HG03064 (cell line): ENCODE data around the gene MIER2.
"Not testable (repeated sequence)": the region's sequence is repeated elsewhere in the genome, so short reads cannot be mapped to it uniquely, and the experiment has no call there.

Experiments used
- ATAC-seq: cut with Tn5 transposase; IDR thresholded peaks from one replicate; pipeline ENCODE4 v1.9.1; 2021; ENCODE audit warnings: low read depth; ENCODE audit not compliant: unreplicated experiment

MIER2 gene

DNA sequence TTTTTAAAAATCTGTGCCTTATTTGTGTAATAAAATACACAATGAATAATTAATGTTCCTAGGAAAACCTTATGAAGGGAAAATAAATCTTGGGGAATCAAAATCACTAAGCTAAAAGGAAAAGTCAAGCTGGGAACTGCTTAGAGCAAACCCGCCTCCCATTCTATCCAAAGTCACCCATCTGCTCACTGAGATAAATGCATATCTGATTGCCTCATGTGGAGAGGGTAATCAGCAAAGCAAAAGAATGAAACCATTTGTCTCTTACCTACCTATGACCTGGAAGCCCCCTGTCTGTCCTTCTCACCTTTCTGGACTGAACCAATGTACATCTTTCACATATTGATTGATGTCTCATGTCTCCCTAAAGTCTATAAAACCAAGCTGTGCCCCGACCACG, 87.8 kb downstream of the MIER2 start:
- not testable (repeated sequence) for ATAC-seq
